HepG2 (cell line): Measurements from ENCODE around the gene TMEM235. TPM values are rescaled to one million over a fixed set of nuclear protein-coding genes. Genes with fewer than 3 reads are reported as not detected.
A peak's percentile ranks its signal among the peaks of the same experiment; 100 is the strongest.

Experiments used
- ATAD3A ChIP-seq: sonication (generic); formaldehyde crosslinking; IDR thresholded peaks from 2 replicates; pipeline ENCODE4 v1.4.0; 2020; ENCODE audit warnings: missing genetic modification reagents
- BCLAF1 ChIP-seq: fragments of 450-650 bp; IDR thresholded peaks from 2 replicates; pipeline ENCODE4 v1.6.1; 2017; ENCODE audit warnings: mild to moderate bottlenecking
- MAX ChIP-seq: IDR thresholded peaks from 2 replicates; pipeline ENCODE4 v1.6.1; 2012; ENCODE audit warnings: inconsistent platforms
- MYNN ChIP-seq: sonication (generic); formaldehyde crosslinking; IDR thresholded peaks from 2 replicates; pipeline ENCODE4 v1.4.0; 2020; ENCODE audit warnings: mild to moderate bottlenecking, low read depth, missing genetic modification reagents
- PCBP2 ChIP-seq: fragments of 200-400 bp; formaldehyde crosslinking; optimal IDR thresholded peaks from 2 replicates; pipeline ENCODE3; 2018; ENCODE audit warnings: low read length, low read depth; ENCODE audit not compliant: poor library complexity, severe bottlenecking
- SATB2 ChIP-seq: sonication (generic); formaldehyde crosslinking; IDR thresholded peaks from 2 replicates; pipeline ENCODE4 v1.5.0; 2020; ENCODE audit warnings: missing genetic modification reagents
- THAP7 ChIP-seq: sonication (generic); formaldehyde crosslinking; IDR thresholded peaks from 2 replicates; pipeline ENCODE4 v1.8.1; 2023; ENCODE audit warnings: mild to moderate bottlenecking, missing genetic modification reagents
- ZBTB21 ChIP-seq: sonication (generic); formaldehyde crosslinking; IDR thresholded peaks from 2 replicates; pipeline ENCODE4 v1.4.0; 2020; ENCODE audit warnings: missing genetic modification reagents
- ZHX1 ChIP-seq: sonication (generic); formaldehyde crosslinking; IDR thresholded peaks from 2 replicates; pipeline ENCODE4 v1.8.1; 2022; ENCODE audit warnings: low read depth, mild to moderate bottlenecking, missing genetic modification reagents
- ZNF251 ChIP-seq: sonication (generic); formaldehyde crosslinking; IDR thresholded peaks from 2 replicates; pipeline ENCODE4 v1.9.0; 2021; ENCODE audit warnings: mild to moderate bottlenecking, missing genetic modification reagents
- ZNF274 ChIP-seq: sonication (generic); formaldehyde crosslinking; IDR thresholded peaks from 2 replicates; pipeline ENCODE4 v1.5.1; 2020; ENCODE audit warnings: mild to moderate bottlenecking, missing genetic modification reagents
- ZNF441 ChIP-seq: sonication (generic); formaldehyde crosslinking; IDR thresholded peaks from 2 replicates; pipeline ENCODE4 v1.7.0; 2021; ENCODE audit warnings: missing genetic modification reagents, borderline replicate concordance
- ZNF460 ChIP-seq: sonication (generic); formaldehyde crosslinking; IDR thresholded peaks from 2 replicates; pipeline ENCODE4 v1.5.1; 2020; ENCODE audit warnings: missing genetic modification reagents, mild to moderate bottlenecking, borderline replicate concordance
- ZNF564 ChIP-seq: sonication (generic); formaldehyde crosslinking; IDR thresholded peaks from 2 replicates; pipeline ENCODE4 v1.8.1; 2023; ENCODE audit warnings: mild to moderate bottlenecking, missing genetic modification reagents
- ZNF567 ChIP-seq: sonication (generic); formaldehyde crosslinking; IDR thresholded peaks from 2 replicates; pipeline ENCODE4 v1.8.1; 2023; ENCODE audit warnings: mild to moderate bottlenecking, missing genetic modification reagents, borderline replicate concordance
- ZNF577 ChIP-seq: sonication (generic); formaldehyde crosslinking; IDR thresholded peaks from 2 replicates; pipeline ENCODE4 v1.4.0; 2020; ENCODE audit warnings: mild to moderate bottlenecking, low read depth, missing genetic modification reagents, borderline replicate concordance
- ZNF660 ChIP-seq: sonication (generic); formaldehyde crosslinking; IDR thresholded peaks from 2 replicates; pipeline ENCODE4 v1.5.1; 2020; ENCODE audit warnings: mild to moderate bottlenecking, low read depth, missing genetic modification reagents, borderline replicate concordance
- ZNF703 ChIP-seq: sonication (generic); formaldehyde crosslinking; IDR thresholded peaks from 2 replicates; pipeline ENCODE4 v1.5.1; 2020; ENCODE audit warnings: missing genetic modification reagents, mild to moderate bottlenecking, moderate library complexity, borderline replicate concordance
- ZNF775 ChIP-seq: sonication (generic); formaldehyde crosslinking; IDR thresholded peaks from 2 replicates; pipeline ENCODE4 v1.4.0; 2020; ENCODE audit warnings: missing genetic modification reagents, mild to moderate bottlenecking, moderate library complexity, borderline replicate concordance
- ZUFSP ChIP-seq: sonication (generic); formaldehyde crosslinking; IDR thresholded peaks from 2 replicates; pipeline ENCODE4 v1.9.0; 2021; ENCODE audit warnings: missing genetic modification reagents, mild to moderate bottlenecking, borderline replicate concordance
- polyA plus RNA-seq, 8 experiments: library from polyadenylated mRNA; depleted of rRNA in 3 of 8; stranded (reverse) in 7 of 8; unstranded in 1 of 8; fragments of >200 nt; fragmentation: Illumina TruSeq in 4 of 8; extraction: Trizol in 4 of 8; gene quantifications; 2 replicates each; pipeline versions ENCODE4 v1.2.1 to v1.2.3, GENCODE V29; 2011 to 2016; ENCODE audit warnings: low read depth in 4 of 8, missing spikeins in 1 of 8, mixed read lengths in 1 of 8; ENCODE audit not compliant: insufficient read depth in 1 of 8
- total RNA-seq, 5 experiments: library from RNA; depleted of rRNA; stranded (reverse); fragments of >200 nt; fragmentation: Illumina TruSeq; extraction: Trizol; gene quantifications; 2 replicates each; pipeline ENCODE4 v1.2.3, GENCODE V29; 2016; ENCODE audit warnings: low read depth in 1 of 5

TMEM235 gene
- total and polyA plus RNA-seq, 2 of the 13 experiments (the other 11 are each of a cell fraction or from before 2014, with no cell fraction given) = not detected

- TF ChIP-seq THAP7 (CRISPR knock-in tag) (0 out of 2 replicates have a peak, but pooled peaks have one; percentile 52), ZNF577 (CRISPR knock-in tag) (no peak), ZUFSP (CRISPR knock-in tag) (no peak), ZNF660 (CRISPR knock-in tag) (no peak; the same call in 1 of the 2 replicates), ATAD3A (CRISPR knock-in tag) (no peak), PCBP2 (no peak), ZNF460 (CRISPR knock-in tag) (no peak), ZNF274 (peak; percentile 95), MAX (peak; percentile 94), BCLAF1 (no peak), ZNF441 (CRISPR knock-in tag) (no peak), ZNF775 (CRISPR knock-in tag) (no peak), ZBTB21 (CRISPR knock-in tag) (no peak), SATB2 (CRISPR knock-in tag) (0 out of 2 replicates have a peak, but pooled peaks have one; percentile 68), MYNN (no peak; the same call in none of the 2 replicates), ZNF567 (CRISPR knock-in tag) (peak; percentile 90; the same call in 1 of the 2 replicates), ZNF703 (CRISPR knock-in tag) (no peak; the same call in 1 of the 2 replicates), ZHX1 (peak; percentile 84), ZNF251 (CRISPR knock-in tag) (no peak), ZNF564 (CRISPR knock-in tag) (peak; percentile 94)
Observed at GRCh38 chr17:78253946-78254672, 22.7 kb downstream of the TMEM235 start (continued).
